GM19324 (cell line): ENCODE results near the gene C2orf74.
"Not testable (repeated sequence)": the region's sequence is repeated elsewhere in the genome, so short reads cannot be mapped to it uniquely, and the experiment has no call there.

Experiments
- ATAC-seq: cut with Tn5 transposase; IDR thresholded peaks from one replicate; pipeline ENCODE4 v1.9.1; 2021; ENCODE audit warnings: mild to moderate bottlenecking, moderate library complexity; ENCODE audit not compliant: unreplicated experiment, low FRiP score

Gene C2orf74

DNA sequence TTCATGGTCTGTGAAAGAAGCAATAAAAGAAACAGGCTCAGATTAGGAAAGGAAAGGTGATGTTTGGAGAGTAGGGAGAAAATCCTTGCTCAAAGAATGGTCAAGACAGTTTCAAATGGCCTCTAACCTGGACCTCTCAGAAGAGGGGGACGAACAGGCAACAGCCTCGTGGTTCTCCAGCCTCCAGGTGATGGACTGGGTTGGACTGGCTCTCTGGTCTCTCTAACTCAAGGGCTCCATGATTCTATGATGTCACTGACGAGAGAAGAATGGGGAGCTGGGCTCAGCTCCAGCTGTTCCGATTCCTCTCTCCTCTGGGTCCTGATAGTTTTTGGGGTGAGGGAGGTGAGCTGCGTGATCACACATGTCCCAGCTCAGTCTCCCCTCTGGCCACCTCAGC is at the start of gene C2orf74:
Gene C2orf74, plus strand, starts transcription at position 301 of the 400 bp plus-strand sequence. CDS start 327 bp downstream, outside the sequence.
- no peak for ATAC-seq

DNA sequence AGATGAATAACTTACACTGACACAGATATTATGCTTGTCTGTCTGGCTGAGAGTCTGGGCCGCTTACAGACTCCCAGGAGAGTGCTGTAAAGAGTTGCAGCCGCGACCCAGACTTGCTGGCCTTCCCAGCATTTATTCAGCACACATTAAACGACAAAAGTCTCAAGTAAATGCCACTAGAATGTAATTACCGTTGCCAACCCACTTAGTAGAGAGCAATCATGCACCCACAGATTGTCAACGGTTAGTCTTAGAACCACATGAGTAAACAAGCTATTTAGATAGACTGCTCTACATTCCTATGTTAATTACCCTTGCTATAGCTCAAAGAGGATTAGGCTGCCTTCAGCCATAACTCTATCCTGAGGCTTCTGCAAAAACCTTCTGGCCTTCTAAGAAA is 47.8 kb upstream of the C2orf74 start:
- ATAC-seq, result no peak

DNA sequence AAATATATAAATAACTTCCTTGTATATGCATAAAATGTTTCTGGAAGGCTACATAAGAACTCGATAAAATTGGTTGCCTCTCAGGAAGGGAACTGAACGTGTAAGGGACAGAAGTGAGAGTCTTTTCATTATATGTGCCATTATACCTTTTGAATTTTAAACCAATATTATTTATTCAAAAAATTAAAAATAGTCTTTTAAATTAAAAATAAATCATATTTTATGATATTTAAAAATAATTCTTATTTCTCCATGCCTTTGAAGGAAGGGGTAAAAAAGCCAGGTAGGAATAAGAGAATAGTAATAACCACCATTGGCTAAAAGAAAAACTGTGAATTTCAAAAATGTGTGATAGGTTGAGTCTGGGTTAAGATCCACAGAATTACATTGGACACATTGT is 45.7 kb upstream of the C2orf74 start:
- ATAC-seq, result no peak

DNA sequence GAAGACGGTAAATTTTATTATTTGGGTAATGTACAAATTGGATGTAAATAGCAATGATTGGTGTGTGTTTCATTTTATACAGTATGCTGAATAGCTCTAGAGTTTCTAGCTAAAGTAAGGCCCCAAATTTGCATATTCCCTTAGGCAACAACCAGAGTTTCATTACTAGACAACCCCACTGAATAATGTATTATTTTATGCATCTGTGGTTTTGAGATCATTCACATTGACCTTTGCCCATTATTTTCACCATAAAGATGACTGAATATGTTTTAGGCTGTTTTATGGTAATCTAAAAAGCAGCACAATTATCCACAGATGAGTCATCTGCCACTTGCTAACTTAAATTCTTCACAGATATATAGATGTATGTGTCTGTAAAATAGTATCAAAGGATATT is 44.5 kb upstream of the C2orf74 start:
- peak; percentile 71 for ATAC-seq

DNA sequence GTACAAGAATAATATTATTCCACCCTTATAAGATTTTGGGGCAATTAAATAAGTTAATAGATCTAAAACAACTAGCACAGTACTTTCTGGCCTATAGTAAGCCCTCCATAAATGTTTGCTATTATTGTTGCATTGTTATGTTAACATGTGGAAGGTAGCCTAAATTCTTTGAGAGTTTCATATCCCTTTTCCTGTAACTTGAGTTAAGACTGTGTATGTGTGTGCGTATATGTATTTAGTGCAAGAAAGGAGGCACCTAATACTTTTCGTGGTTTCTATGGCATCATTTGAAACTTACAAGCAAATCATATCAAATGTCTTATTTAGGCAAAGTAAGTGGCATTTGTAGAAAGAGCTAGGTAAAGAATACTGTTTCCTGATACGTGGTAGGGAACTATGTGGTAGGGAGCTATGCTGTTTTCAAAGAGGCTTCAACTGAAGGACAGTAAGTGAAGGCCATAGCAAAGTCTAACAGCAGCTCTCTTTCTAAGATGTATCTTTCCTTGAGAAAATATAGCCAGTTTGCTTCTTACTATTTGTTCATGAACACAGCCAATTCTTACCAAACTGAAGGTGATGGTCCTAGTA is 36.8 kb upstream of the C2orf74 start:
- peak; percentile 46 for ATAC-seq

DNA sequence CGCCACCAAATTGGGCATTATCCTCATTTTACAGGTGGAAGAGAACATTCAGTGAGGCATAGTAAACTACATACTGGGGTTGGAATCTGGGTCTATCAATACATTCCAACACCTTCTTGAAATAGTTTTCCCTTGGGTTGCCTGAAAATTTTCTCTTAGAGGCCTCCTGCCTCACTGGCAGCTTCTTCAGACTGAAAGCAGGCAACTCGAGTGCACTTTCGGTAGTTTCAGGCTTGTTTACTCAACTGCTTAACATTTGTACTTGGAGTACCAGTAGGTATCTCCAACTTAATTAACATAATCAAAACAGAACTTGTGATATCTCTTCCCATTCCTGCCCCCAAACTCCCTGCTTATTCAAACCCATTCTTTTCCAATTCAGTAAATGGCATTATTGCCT is 36.2 kb upstream of the C2orf74 start:
- ATAC-seq, result no peak

DNA sequence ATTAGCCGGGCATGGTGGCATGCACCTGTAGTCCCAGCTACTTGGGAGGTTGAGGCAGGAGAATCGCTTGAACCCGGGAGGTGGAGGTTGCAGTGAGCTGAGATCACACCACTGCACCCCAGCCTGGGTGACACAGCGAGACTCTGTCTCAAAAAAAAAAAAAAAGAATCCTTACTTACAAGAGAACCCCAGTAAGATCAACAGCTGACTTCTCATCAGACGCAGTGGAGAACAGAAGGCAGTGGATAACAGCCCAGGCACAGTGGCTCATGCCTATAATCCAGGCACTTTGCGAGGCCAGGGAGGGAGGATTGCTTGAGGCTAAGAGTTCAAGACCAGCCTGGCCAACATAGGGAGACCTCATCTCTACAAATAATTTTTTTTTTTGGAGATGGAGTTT is 33.9 kb upstream of the C2orf74 start:
- not testable (repeated sequence) for ATAC-seq

DNA sequence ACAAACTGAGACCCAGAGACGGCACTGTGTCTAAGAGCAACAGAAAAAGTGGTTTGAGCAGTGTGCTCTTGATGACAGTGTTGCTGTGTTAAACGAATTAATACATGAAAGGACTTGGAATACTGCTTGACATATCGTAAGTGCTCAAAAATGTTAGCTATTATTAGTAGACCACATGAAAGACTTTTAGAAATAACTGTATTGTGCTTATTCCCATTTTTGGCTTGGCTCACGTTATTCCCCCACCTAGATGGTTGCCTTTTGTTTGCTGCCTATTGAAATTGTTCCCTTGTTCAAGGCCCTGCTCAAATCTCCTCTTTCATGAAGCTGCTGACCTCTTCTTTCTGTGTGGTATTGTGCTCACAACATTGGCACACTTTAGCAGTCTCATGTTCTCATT is 27.8 kb upstream of the C2orf74 start:
- ATAC-seq, result no peak

DNA sequence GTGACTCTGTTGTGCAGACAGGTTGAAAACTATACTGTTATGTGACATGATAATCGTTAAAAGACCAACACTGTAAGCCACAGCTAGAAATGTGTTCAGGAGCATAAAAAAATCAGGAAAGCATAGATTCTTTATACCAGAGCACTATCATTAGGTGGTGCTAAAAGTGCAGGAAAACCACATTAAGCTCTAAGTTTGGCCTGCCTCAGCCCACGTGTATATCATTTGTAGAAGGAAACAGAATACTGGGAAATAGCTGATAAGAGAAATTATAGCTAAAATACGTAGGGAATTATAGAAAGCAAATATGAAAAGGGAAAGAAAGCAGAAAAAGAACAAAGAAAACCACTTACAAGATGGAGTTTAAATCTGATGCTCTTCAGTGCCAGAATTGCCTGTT is 26.5 kb upstream of the C2orf74 start:
- ATAC-seq, result no peak

DNA sequence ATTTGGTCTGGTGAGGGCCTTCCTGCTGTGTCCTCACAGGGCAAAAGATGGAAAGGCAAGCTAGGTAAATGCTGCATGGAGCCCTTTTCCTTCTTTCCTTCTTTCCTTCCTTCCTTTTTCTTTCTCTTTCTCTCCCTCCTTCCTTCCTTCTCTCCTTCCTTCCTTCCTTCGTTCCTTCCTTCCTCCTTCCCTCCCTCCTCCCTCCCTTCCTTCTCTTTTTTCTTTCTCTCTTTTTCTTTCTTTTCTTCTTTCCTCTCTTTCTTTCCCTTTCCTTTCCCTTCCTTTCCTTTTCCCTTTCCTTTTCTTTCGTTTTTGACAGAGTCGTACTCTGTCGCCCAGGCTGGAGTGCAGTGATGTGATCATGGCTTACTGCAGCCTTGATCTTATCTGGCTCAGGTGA is 23.1 kb upstream of the C2orf74 start:
- no peak for ATAC-seq

DNA sequence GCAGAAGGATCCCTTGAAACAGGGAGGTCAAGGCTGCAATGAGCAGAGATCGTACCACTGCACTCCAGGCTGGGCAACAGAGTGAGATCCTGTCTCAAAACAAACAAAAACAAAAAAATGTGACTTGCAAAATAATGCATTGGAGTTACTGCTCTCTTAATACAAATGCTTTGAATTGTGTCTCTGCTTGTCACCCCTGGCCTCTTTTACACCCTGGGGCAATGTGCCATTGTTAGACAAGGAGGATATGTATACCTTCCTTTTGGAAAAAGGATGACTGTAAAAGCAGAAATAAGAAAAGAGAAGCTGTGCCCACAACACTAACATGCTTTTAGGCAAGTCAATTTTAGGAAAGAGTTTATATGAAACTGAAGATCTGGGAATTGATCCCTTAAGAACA is 20.8 kb upstream of the C2orf74 start:
- ATAC-seq, result no peak

DNA sequence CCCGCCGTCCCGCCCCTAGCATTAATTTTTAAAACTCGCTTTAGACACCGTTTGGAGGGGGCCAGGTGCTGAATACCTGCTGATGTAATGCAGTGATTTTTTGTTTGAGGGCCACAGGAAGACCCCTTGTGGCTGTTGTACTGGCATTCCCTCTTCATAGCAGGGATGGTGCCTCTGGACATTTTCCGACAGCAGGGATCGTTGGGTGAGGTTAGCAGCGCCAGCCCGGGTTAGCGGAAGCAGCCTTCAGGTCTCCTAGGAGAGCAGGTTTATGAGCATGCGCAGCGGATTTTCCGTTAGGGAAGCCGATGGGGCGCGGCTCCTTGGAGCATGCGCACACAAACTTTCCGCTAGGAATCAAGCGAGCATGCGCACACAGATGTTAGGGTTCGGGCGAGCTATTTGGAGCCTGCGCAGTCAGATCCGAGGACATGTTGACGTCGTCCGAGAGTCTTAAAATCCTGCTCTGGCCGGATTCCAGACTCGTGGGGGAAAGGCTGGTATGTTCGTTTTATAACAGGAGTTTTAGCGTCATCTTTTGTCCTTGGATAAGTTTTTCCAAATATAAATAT is 17.2 kb upstream of the C2orf74 start:
- ATAC-seq, result peak; percentile 93

DNA sequence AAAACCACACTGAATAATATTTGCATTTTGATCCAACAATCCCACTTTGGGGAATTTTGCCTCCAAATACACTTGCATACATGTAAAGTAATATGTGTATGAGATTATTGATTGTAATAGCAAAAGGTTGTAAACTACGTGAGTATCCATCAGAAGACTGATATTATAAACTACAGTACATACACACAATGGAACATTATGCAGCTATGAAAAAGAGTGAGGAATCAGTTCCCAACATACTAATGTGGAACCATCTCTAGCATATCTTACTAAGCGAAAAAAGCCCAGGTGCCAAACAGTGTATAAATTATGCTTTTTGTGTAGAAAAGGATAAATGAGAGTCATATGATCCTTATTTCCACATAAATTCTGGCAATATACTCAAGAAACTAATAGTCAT is 16.0 kb upstream of the C2orf74 start:
- no peak for ATAC-seq

DNA sequence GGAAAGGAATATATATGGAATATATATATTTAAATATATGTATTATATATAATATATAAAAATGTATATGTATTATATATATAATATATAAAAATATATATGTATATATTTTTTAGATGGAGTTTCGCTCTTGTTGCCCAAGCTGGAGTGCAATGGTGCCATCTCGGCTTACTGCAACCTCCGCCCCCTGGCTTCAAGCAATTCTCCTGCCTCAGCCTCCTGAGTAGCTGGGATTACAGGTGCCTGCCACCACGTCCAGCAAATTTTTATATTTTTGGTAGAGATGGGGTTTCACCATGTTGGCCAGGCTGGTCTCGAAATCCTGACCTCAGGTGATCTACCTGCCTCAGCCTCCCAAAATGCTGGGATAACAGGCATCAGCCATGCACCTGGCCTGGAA is 13.9 kb upstream of the C2orf74 start:
- ATAC-seq, result not testable (repeated sequence)

DNA sequence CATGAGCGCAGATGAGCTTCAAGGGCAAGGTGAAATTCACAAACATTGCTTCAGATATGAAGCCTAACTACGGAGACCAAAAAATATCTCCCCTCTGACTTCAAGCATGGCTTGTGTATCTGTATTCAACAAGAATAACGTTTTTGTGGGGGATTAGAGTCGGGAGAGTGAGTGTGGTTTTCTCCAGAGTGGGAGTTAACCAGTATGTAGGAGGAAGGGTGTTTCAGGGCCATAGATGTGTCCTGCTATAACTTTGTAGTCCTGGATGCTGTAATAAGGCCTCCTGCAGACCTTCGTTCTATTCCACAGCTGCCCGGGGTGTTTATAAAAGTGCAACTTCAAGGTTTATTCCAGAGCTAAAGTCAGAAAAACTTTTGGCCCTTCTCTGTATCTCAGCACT is 12.9 kb upstream of the C2orf74 start:
- ATAC-seq, result no peak

DNA sequence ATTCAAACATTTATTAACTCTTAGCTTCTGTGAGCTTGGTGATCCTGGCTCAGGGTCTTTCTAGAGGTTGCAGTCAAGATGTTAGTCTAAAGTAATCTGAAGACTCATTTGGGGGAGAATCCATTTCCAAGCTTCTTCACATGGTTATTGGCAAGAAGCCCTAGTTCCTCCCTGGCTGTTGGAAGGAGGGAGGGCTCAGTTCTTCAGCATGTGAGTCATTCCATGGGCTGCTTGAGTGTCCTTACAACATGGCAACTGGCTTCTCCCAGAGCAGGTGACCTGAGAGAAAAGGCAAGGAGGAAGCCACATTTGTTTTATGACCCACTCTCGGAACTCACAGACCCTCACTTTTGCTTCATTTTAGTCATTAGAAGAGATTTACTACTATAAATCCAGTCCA is 10.6 kb upstream of the C2orf74 start:
- no peak for ATAC-seq

DNA sequence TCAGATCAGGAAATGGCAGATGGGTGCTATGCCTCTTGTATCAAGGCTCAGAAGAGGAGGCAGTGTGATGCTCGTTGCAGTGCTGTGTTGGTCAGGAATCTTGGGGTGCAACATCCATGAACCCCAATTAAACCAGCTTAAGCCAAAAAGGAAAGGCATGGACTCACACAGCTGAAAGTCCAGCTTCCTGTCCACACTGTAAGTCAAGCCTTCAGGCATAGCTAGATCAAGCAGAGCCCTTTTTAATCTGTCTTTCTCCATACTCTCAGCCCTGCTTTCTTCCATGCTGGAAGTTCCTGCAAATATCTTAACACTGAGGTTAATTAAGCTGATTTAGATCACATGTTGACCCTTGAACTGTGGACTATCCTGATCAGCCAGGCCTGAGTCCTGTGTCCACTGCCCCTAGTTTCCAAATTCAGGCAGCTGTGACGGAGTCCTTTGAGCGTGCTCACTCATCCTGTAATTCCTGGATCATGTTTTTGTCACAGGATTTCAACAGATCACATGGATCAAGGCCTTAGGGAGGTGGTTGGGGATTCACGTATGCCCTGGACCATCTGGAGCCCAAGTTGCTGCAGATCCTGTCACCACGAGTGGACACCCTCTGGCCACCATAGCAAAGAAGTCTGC is 4.5 kb upstream of the C2orf74 start:
- no peak for ATAC-seq

DNA sequence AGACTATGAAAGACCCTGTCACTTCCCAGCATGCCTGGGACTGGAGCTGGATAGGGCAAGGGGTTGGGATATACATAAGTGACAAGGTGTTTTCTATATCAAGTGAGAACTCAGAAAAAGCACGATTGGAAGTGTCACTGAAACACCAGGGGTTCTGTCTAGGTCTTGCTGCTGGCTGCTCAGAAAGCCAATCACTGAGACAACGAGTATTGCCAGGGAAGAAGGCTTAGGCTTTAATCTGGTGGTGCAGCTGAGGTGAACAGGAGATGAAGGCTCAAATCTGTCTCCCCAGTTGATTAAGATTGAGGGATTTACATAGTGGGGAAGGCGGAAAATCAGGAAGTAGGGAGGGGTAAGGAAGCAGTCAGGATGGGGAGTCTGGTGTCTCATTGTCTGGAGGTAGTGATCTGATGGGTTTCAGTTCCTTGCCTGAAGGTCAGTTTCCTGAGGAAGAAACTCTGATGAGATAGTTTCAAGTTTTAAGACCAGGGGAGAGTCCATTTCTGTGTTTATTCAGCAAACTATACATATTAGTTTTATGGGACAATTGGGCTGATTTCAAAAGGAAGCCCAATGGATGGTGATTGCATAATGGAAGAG is 3.5 kb upstream of the C2orf74 start:
- no peak for ATAC-seq

DNA sequence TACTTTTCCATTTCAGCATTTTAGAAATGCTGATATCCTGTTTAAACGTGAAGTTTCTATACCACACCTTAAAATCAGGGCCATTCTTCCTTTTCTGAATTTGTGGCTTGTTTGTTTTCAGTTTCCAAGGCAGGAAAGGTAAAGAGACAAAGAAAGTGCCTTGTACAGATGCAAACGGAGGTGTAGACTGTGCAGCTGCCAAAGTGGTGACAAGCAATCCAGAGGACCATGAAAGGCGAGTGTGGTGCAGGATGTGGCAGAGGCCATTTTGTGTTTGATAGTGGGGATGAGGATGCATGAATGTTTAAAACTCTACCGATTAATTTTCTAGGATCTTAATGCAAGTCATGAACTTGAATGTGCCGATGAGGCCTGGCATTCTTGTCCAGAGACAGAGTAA is 733 bp downstream of the C2orf74 start:
- ATAC-seq, result no peak

DNA sequence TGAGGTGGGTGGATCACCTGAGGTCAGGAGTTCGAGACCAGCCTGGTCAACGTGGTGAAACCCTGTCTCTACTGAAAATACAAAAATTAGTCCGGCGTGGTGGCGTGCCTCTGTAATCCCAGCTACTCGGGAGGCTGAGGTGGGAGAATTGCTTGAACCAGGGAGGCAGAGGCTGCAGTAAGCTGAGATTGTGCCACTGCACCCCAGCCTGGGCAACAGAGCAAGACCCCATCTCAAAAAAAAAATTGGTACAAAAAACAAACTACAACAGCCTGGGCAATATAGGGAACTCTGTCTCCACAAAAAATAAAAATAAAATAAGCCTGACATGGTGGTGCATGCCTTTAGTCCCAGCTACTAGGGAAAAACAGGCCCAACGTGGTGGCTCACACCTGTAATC is 3.1 kb downstream of the C2orf74 start:
- not testable (repeated sequence) for ATAC-seq

DNA sequence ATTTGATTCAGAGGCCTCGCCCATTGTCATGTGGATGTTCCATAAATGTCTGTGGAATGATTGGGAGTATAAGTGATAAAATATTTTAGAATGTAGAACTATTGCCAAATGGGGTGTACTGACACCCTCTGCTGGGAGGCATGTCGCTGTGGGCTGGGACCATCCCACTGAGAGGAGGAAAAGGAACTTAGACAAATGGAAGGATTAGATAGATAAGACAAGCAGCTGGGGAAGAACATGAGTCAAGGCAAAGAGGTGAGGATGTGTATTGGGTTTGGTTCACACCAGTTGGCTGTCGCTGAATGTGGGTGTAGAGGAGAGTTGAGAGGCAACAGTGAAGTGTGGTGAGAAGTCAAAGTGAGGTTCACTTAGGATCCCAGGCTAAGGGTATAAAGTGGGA is 4.0 kb downstream of the C2orf74 start:
- no peak for ATAC-seq

DNA sequence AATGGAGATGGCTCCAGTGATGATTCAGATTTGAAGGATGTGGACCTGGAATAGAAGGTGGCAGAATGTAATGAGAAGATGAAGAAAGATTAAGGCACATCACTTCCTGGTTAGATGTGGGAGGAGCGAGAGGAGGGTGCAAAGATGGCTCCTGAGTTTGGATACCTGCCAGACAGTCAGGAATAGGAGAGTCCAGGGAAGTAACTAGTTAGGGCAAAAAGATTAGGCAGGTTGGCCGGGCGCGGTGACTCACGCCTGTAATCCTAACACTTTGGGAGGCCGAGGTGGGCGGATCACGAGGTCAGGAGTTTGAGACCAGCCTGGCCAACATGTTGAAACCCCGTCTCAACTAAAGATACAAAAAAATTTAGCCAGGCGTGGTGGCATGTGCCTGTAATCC is 5.6 kb downstream of the C2orf74 start:
- no peak for ATAC-seq
